ENCODE data around the gene TOPAZ1. TPM values are rescaled to one million over a fixed set of nuclear protein-coding genes. Genes with fewer than 3 reads are reported as not detected.

Gene TOPAZ1
- total and polyA plus RNA-seq, 3 donors from 2014 or later = 2.5 to 11.7 (median 7.4) TPM

- Histone ChIP-seq H3K4me1 (no peaks in the 10 kb centered on the region), H3K27me3 (no peaks in the 10 kb centered on the region), H3K36me3 (ENCODE audit: low read depth, missing control alignments) (no peaks in the 10 kb centered on the region), H3K4me3 (no peak overlapping the region), H3K27ac (no peak overlapping the region), H3K9me3 (no peaks in the 10 kb centered on the region)
- DNase-seq = no peak
- TF ChIP-seq CTCF (IDR thresholded peaks at IDR 0.05) (no peak), POLR2A (IDR thresholded peaks at IDR 0.05) (no peak)
- intact Hi-C loops (cut with DNase I; ENCODE audit: low total_unique reads) = no loop called here
- 86 to 89% methylated on average over 1 of the region's 1 CpG for WGBS, 2 donors
Measured at GRCh38 chr3:44277925-44278324, 36.2 kb downstream of the TOPAZ1 start.

GRCh38 chr3:44280077-44280476 is 38.4 kb downstream of the TOPAZ1 start:
- Histone ChIP-seq H3K36me3 (ENCODE audit: low read depth, missing control alignments) (no peaks in the 10 kb centered on the region), H3K4me1 (no peaks in the 10 kb centered on the region), H3K9me3 (no peaks in the 10 kb centered on the region), H3K27ac (no peak overlapping the region), H3K27me3 (no peaks in the 10 kb centered on the region), H3K4me3 (no peak overlapping the region)
- TF ChIP-seq POLR2A (IDR thresholded peaks at IDR 0.05) (no peak), CTCF (IDR thresholded peaks at IDR 0.05) (no peak)
- intact Hi-C loops (cut with DNase I; ENCODE audit: low total_unique reads) = no loop called here
- DNase-seq = no peak
- 94 to 98% methylated on average over 3 of the region's 3 CpGs for WGBS, 2 donors

GRCh38 chr3:44280631-44281030 is 38.9 kb downstream of the TOPAZ1 start:
- H3K4me1 ChIP-seq = no peaks in the 10 kb centered on the region
- no peak overlapping the region for H3K27ac ChIP-seq
- H3K36me3 ChIP-seq (ENCODE audit: low read depth, missing control alignments) = no peaks in the 10 kb centered on the region
- no peak for DNase-seq
- no peak overlapping the region for H3K4me3 ChIP-seq
- intact Hi-C loops (cut with DNase I; ENCODE audit: low total_unique reads) = no loop called here
- H3K27me3 ChIP-seq = no peaks in the 10 kb centered on the region
- 89 to 91% methylated on average over 2 of the region's 2 CpGs for WGBS, 2 donors
- H3K9me3 ChIP-seq = no peaks in the 10 kb centered on the region
- TF ChIP-seq POLR2A (IDR thresholded peaks at IDR 0.05) (no peak), CTCF (IDR thresholded peaks at IDR 0.05) (no peak)

GRCh38 chr3:44284949-44285348 is 43.3 kb downstream of the TOPAZ1 start:
- H3K27ac ChIP-seq = no peak overlapping the region
- no peaks in the 10 kb centered on the region for H3K27me3 ChIP-seq
- H3K9me3 ChIP-seq = no peaks in the 10 kb centered on the region
- TF ChIP-seq POLR2A (IDR thresholded peaks at IDR 0.05) (no peak), CTCF (IDR thresholded peaks at IDR 0.05) (no peak)
- no peak overlapping the region for H3K4me3 ChIP-seq
- DNase-seq = no peak
- no peaks in the 10 kb centered on the region for H3K4me1 ChIP-seq
- no peaks in the 10 kb centered on the region for H3K36me3 ChIP-seq (ENCODE audit: low read depth, missing control alignments)
- intact Hi-C loops (cut with DNase I; ENCODE audit: low total_unique reads) = no loop called here
- 91 to 94% methylated on average over 2 of the region's 2 CpGs for WGBS, 2 donors

- no peak for DNase-seq
- TF ChIP-seq CTCF (IDR thresholded peaks at IDR 0.05) (no peak), POLR2A (IDR thresholded peaks at IDR 0.05) (no peak)
- H3K4me3 ChIP-seq = no peak overlapping the region
Measured at GRCh38 chr3:44289882-44290462, 48.3 kb downstream of the TOPAZ1 start.

More at GRCh38 chr3:44289882-44290462, 48.3 kb downstream of the TOPAZ1 start:
- Histone ChIP-seq H3K27ac (no peak overlapping the region), H3K9me3 (no peaks in the 10 kb centered on the region), H3K27me3 (no peaks in the 10 kb centered on the region), H3K36me3 (ENCODE audit: low read depth, missing control alignments) (no peaks in the 10 kb centered on the region), H3K4me1 (no peaks in the 10 kb centered on the region)
- intact Hi-C loops (cut with DNase I; ENCODE audit: low total_unique reads) = no loop called here
- 73 to 78% methylated on average over 3 of the region's 3 CpGs for WGBS, 2 donors
